Activated T-helper 1 cell treated with anti-CD3 and anti-CD28 coated beads, Interleukin-12 subunit alpha, Interleukin-12 subunit beta, Interleukin-2, Interleukin-4 antibody, amounts not matched to agents 30 ng/mL and 10 ng/mL and 1 ng/mL, durations not matched to agents 14 hours and 24 hours and 36 hours (primary cell): ENCODE data around the gene SCD5. TPM values are rescaled to one million over a fixed set of nuclear protein-coding genes. Genes with fewer than 3 reads are reported as not detected.
A peak's percentile ranks its signal among the peaks of the same experiment; 100 is the strongest.
"Not testable (repeated sequence)": the region's sequence is repeated elsewhere in the genome, so short reads cannot be mapped to it uniquely, and the experiment has no call there.

Experiments used
- DNase-seq: peaks from one replicate; pipeline ENCODE4 v3.0.0; 2021; ENCODE audit warnings: low spot score
- H3K27ac Mint-ChIP-seq: one replicate; pipeline ENCODE4 v1.8.0; 2021; ENCODE audit warnings: mild to moderate bottlenecking, mixed read lengths
- H3K27me3 Mint-ChIP-seq: one replicate; pipeline ENCODE4 v1.8.0; 2022; ENCODE audit warnings: mild to moderate bottlenecking, moderate library complexity, mixed read lengths; ENCODE audit not compliant: insufficient read depth
- H3K36me3 Mint-ChIP-seq: one replicate; pipeline ENCODE4 v1.8.0; 2021; ENCODE audit warnings: low read depth, mixed read lengths
- H3K4me1 Mint-ChIP-seq: one replicate; pipeline ENCODE4 v1.8.0; 2021; ENCODE audit warnings: low read depth, mixed read lengths
- H3K4me3 Mint-ChIP-seq: one replicate; pipeline ENCODE4 v1.8.0; 2021; ENCODE audit warnings: mild to moderate bottlenecking, moderate library complexity, mixed read lengths
- H3K9me3 Mint-ChIP-seq: one replicate; pipeline ENCODE4 v1.8.0; 2021; ENCODE audit warnings: mixed read lengths
- intact Hi-C: fragments of 100-400 bp; cut with micrococcal nuclease; formaldehyde crosslinking; loops from one replicate; pipeline ENCODE4 v1.15.1; 2024
- total RNA-seq: library from RNA; stranded (reverse); gene quantifications from 2 replicates; pipeline ENCODE4 v1.2.3, GENCODE V29; 2022

Gene SCD5
- 0.44 and 0.70 TPM in 2 replicates for total RNA-seq

- Mint-ChIP-seq H3K27ac (no peak within 1 kb of the TSS), H3K4me1 (peaks cover 10% of the 10 kb centered on the region), H3K4me3 (peak within 1 kb of the TSS; percentile 79), H3K27me3 (peaks cover 69% of the 10 kb centered on the region), H3K36me3 (no peaks in the 10 kb centered on the region), H3K9me3 (no peaks in the 10 kb centered on the region)
- peak; percentile 24 for DNase-seq
- intact Hi-C loops: loop anchor here (5.0 kb wide), 1 partner anchor 749 kb away; no protein-coding TSS in a partner anchor
Observed at GRCh38 chr4:82798168-82799005, at the start of gene SCD5. TSS of gene SCD5 (minus strand) at chr4:82798796. CDS start at chr4:82798537, 259 bp downstream.

DNA sequence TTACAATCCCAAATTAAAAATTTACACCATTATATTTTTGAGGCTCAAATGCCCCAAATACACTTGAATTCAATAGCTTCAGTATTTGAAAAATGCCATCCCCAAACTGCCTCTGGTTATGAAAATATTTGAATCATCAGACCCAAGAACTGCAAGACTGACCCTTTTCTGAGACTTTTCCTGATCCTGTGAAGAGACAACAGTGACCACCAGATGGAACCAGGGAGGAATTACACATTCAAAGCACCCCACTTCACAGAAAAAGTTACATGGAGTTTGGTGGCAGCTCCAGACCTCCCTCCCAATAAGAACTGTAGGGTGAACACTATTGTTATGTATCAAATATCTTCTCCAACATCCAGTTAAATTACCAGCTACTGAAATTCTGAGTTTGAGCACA, 44.0 kb upstream of the SCD5 start:
- Mint-ChIP-seq H3K4me3 (no peak overlapping the region), H3K27ac (no peak overlapping the region), H3K4me1 (no peaks in the 10 kb centered on the region), H3K9me3 (no peaks in the 10 kb centered on the region), H3K27me3 (no peaks in the 10 kb centered on the region), H3K36me3 (peaks cover 41% of the 10 kb centered on the region)
- no peak for DNase-seq
- intact Hi-C loops: no loop called here

DNA sequence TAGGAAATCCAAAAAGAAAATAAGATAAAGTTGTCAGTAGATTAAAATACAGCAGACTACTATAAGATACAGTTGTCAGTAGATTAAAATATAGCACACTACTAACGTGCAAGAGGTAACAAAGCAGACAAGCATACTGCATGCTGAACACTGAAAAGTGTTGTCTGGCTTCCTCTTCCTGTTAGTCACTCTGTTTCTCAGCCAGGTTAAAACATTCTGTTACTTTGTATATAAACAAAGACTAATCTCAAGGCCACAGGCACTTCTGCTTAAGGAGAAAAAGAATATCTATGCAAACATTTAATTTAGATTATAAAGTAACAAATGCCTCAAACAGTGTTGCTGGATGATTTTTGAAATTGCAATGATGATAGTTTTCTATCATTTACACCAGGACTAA, 41.0 kb upstream of the SCD5 start:
- Mint-ChIP-seq H3K36me3 (peaks cover 34% of the 10 kb centered on the region), H3K27me3 (no peaks in the 10 kb centered on the region)
- no peak for DNase-seq

DNA sequence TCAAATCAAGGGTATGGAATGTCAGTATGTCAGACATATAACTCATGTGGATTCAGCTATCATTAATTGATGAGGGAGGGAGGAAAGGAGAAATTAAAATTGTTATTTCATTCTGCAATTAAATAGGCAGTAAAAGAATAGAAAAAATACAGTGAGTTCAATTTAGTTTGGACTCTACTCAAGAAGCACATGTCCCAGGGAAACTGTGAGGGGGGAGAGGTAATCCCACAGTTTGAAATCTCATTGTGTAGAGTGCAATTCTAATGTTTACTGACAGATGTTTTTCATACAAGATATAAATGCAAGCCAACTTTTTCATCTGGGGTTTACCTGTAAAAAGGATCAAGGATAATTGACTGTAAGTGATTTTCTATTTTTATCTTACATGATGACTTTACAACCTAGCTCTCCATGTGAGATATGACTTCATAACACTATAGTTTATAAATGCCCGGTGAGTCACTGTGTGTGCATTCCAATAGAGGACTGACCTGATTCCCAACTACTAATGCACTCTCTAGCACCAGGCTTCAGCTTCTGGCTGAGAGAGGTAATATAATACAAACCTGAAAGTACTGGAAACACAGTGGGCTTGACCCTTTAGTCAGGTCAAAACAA, 35.2 kb upstream of the SCD5 start:
- intact Hi-C loops: no loop called here
- H3K9me3 Mint-ChIP-seq: no peaks in the 10 kb centered on the region
- no peak overlapping the region for H3K27ac Mint-ChIP-seq
- H3K27me3 Mint-ChIP-seq: no peaks in the 10 kb centered on the region
- H3K4me1 Mint-ChIP-seq: no peaks in the 10 kb centered on the region
- no peak overlapping the region for H3K4me3 Mint-ChIP-seq
- peaks cover 36% of the 10 kb centered on the region for H3K36me3 Mint-ChIP-seq
- DNase-seq: no peak

More for the DNA sequence above, 41.0 kb upstream of the SCD5 start:
- Mint-ChIP-seq H3K4me3 (no peak overlapping the region), H3K27ac (no peak overlapping the region), H3K4me1 (no peaks in the 10 kb centered on the region), H3K9me3 (no peaks in the 10 kb centered on the region)
- intact Hi-C loops: no loop called here

- H3K27ac Mint-ChIP-seq, DNase-seq, H3K4me3 Mint-ChIP-seq, H3K4me1 Mint-ChIP-seq, H3K9me3 Mint-ChIP-seq, H3K27me3 Mint-ChIP-seq, intact Hi-C loops: not testable (repeated sequence)
- H3K36me3 Mint-ChIP-seq: peaks cover 32% of the 10 kb centered on the region
Observed at GRCh38 chr4:82833060-82833459, 34.5 kb upstream of the SCD5 start.

GRCh38 chr4:82825425-82825824, 26.8 kb upstream of the SCD5 start:
- no peaks in the 10 kb centered on the region for H3K27me3 Mint-ChIP-seq
- no peaks in the 10 kb centered on the region for H3K9me3 Mint-ChIP-seq
- no peak overlapping the region for H3K27ac Mint-ChIP-seq
- intact Hi-C loops: no loop called here
- peaks cover 37% of the 10 kb centered on the region for H3K36me3 Mint-ChIP-seq
- H3K4me3 Mint-ChIP-seq: no peak overlapping the region
- peaks cover 7% of the 10 kb centered on the region for H3K4me1 Mint-ChIP-seq
- DNase-seq: no peak

- H3K4me3 Mint-ChIP-seq: no peak overlapping the region
- no peak overlapping the region for H3K27ac Mint-ChIP-seq
- peaks cover 49% of the 10 kb centered on the region for H3K36me3 Mint-ChIP-seq
- no peaks in the 10 kb centered on the region for H3K27me3 Mint-ChIP-seq
- intact Hi-C loops: no loop called here
- H3K4me1 Mint-ChIP-seq: peaks cover 10% of the 10 kb centered on the region
- no peak for DNase-seq
- no peaks in the 10 kb centered on the region for H3K9me3 Mint-ChIP-seq
Observed at GRCh38 chr4:82823062-82823461, 24.5 kb upstream of the SCD5 start.

DNA sequence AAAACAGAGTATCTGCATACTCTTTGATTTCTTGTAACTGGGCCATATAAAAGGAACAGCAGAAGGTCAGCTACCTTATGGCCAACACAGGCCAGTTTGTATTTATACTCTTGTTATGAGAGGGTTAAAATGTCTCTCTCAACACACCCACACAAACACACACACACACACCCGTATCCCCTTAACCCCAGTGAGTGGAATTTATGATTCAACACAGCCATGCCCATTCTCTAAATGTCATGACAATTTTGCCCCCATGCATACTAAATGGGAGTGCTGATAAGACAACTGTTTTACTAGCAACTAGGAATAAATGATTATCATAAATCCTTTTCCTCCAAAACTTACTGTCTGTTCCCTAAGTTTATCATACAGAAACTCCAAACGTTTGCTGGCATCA, 22.1 kb upstream of the SCD5 start:
- Mint-ChIP-seq H3K4me1 (peaks cover 10% of the 10 kb centered on the region), H3K9me3 (no peaks in the 10 kb centered on the region)
- intact Hi-C loops: no loop called here

DNA sequence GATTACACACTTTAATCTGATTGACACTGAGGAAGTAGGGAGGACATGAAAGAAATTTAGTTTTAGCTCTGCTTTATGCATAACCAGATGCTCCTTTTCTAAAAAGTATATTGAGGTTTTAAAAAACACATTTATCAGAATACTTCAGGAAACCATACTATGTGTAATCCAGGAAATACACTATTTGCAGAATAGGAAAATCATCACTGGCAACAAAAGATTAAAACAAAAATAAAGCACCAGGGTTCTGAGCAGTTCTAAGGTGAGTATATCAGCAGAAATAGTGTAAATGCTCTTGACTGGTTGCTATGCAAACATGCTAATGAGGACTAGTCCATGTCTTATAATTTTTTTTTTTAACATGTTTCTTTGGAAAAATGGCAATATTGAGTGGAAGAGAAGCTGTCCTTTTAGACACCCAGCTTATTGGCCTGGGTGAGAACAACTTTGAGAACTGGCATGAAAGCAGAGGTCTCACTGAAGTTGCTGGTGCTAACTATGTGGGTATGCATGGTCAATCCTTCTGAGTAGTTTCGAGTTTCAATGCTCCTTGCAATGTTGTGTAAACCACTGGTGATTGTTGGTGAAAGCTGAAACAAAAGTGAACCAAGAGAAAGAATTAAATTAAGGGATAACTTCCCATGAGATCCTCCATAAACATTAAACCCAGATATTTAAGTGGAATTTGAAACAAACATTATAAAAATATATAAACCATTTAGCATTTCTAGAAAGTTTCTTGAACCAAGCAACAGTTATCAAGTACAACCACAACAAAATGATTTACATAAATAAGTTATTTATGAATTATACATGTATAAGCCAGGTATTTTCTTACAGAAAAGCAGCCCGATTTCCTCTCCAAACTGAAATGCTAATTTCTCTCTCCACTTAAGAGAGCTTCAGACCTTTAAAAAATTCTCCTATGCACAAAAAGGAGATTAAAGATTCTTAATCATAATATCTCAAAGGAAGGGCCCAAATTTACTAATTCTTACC, 20.4 kb upstream of the SCD5 start:
- peaks cover 10% of the 10 kb centered on the region for H3K4me1 Mint-ChIP-seq
- no peaks in the 10 kb centered on the region for H3K27me3 Mint-ChIP-seq
- intact Hi-C loops: no loop called here
- peaks cover 37% of the 10 kb centered on the region for H3K36me3 Mint-ChIP-seq
- H3K27ac Mint-ChIP-seq: no peak overlapping the region
- H3K4me3 Mint-ChIP-seq: no peak overlapping the region
- DNase-seq: no peak
- H3K9me3 Mint-ChIP-seq: no peaks in the 10 kb centered on the region

More for the DNA sequence above, 22.1 kb upstream of the SCD5 start:
- Mint-ChIP-seq H3K27me3 (no peaks in the 10 kb centered on the region), H3K27ac (peak overlapping the region; percentile 23), H3K4me3 (no peak overlapping the region), H3K36me3 (peaks cover 47% of the 10 kb centered on the region)
- no peak for DNase-seq

DNA sequence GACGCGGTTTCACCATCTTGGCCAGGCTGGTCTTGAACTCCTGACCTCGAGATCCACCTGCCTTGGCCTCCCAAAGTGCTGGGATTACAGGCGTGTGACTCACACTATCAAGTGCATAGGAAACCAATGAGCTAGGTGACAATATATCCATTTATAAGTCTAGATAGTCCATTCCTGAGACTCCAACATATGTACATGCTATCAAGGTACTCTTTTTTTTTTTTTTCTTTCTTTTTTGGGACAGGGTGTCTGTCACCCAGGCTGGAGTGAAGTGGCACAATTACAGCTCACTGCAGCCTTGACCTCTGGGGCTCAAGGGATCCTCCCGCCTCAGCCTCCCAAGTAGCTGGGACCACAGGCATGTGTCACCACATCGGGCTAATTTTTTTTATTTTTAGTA, 18.3 kb upstream of the SCD5 start:
- H3K27ac Mint-ChIP-seq: not testable (repeated sequence)

DNA sequence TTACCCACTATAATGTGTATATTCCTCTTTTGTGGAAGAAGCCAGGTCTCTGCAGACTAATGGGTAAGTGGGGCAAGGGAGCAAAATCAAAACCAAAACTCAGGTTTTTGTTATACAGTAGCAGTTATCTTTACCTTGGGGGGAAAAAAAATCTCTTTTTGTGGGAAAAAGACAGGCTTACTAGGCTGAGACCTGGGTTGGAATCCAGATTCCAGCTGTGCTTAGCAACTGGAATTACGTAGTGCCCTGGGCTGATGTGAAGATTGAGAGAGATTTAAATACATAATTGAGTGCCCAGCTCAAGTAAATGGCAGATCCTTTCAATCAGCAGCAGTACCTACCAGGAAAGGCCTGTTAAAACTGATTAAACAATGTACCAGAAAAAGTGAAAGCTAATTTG, 15.4 kb upstream of the SCD5 start:
- Mint-ChIP-seq H3K36me3 (peaks cover 16% of the 10 kb centered on the region), H3K27ac (no peak overlapping the region), H3K9me3 (no peaks in the 10 kb centered on the region), H3K4me1 (no peaks in the 10 kb centered on the region), H3K27me3 (no peaks in the 10 kb centered on the region), H3K4me3 (no peak overlapping the region)
- intact Hi-C loops: no loop called here
- DNase-seq: no peak

More for the DNA sequence above, 18.3 kb upstream of the SCD5 start:
- H3K27me3 Mint-ChIP-seq, H3K4me1 Mint-ChIP-seq, DNase-seq, H3K4me3 Mint-ChIP-seq, H3K9me3 Mint-ChIP-seq, intact Hi-C loops: not testable (repeated sequence)
- peaks cover 31% of the 10 kb centered on the region for H3K36me3 Mint-ChIP-seq

DNA sequence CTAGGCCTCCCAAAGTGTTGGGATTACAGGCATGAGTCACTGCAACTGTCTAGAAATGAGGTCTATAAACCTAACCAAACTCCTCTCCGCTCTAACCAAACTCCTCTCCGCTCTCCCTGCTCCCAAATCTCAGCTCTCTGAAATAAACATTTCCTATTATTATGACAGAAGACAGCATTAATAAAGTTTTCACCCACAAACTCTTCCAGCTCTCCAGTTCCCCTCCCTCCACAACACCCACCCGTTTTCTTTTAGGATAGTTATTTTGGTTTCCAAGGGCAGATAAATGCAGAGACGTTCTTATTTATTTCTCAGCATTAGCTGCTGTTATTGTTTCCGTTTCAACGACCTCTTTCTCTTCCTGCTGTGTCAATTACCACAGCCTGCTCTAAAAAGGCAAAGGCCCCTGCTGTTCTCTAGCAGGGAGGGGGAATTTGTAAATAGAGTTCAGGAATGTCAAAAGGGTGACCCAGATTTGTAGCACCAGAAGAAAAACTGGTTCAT, 13.3 kb upstream of the SCD5 start:
- Mint-ChIP-seq H3K27me3 (peaks cover 3% of the 10 kb centered on the region), H3K36me3 (peaks cover 4% of the 10 kb centered on the region), H3K4me1 (no peaks in the 10 kb centered on the region), H3K9me3 (no peaks in the 10 kb centered on the region), H3K27ac (no peak overlapping the region), H3K4me3 (no peak overlapping the region)
- no peak for DNase-seq
- intact Hi-C loops: no loop called here
